GM21367 (cell line): ENCODE measurements around the gene ARID5A.
"Not testable (repeated sequence)": the region's sequence is repeated elsewhere in the genome, so short reads cannot be mapped to it uniquely, and the experiment has no call there.

Experiments
- ATAC-seq: cut with Tn5 transposase; IDR thresholded peaks from one replicate; pipeline ENCODE4 v1.9.1; 2021; ENCODE audit not compliant: unreplicated experiment

The ARID5A gene, protein sequence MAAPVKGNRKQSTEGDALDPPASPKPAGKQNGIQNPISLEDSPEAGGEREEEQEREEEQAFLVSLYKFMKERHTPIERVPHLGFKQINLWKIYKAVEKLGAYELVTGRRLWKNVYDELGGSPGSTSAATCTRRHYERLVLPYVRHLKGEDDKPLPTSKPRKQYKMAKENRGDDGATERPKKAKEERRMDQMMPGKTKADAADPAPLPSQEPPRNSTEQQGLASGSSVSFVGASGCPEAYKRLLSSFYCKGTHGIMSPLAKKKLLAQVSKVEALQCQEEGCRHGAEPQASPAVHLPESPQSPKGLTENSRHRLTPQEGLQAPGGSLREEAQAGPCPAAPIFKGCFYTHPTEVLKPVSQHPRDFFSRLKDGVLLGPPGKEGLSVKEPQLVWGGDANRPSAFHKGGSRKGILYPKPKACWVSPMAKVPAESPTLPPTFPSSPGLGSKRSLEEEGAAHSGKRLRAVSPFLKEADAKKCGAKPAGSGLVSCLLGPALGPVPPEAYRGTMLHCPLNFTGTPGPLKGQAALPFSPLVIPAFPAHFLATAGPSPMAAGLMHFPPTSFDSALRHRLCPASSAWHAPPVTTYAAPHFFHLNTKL

DNA sequence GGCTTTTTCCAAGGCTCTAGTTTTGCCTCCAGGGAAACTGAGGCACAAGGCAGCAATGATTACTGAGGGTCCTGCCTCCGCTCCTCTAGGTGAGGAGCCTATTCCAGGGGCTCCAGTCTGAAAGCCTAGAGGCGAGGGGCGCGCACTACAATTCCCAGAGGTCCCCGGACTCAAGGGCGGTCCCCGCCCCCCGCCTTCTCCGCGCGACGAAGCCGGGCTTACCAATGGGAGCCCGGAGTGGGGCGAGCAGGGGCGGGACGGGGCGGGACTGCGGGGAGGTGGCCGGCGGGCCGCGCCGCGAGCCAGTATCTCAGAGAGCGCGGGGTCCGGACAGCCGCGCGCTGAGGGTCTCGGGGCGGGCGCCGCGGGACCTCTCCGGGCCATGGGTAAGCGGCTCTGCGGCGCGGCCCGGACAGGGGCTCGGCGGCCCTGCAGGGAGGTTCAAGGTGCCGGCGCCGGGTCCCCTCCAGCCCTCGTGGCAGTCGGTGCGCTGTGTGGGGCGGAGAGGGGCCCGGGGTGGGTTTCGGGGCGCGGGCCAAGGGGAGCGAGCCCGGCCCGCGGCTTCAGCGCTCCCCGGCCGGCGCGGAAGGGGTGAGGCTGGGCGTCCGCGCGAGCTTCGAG is at the start of gene ARID5A:
ARID5A (plus strand) TSS at position 308 of the 621 bp plus-strand sequence; CDS start at position 383, 75 bp downstream.
- ATAC-seq = peak; percentile 40

DNA sequence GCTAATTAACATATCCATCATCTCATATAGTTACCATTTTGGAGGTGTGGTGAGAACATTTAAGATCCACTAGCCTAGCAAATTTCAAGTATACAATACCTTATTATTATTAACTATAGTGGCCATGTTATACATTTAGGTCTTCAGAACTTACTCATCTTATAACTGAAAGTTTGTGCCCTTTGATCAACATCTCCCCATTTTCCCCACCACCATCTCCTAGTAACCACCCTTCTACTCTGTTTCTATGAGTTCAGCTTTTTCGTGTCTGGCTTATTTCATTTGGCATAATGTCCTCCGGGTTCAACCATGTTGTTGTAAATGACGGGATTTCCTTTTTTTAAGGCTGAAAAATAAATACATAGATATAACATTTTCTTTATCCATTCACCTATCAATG is 47.3 kb upstream of the ARID5A start:
- ATAC-seq = no peak

DNA sequence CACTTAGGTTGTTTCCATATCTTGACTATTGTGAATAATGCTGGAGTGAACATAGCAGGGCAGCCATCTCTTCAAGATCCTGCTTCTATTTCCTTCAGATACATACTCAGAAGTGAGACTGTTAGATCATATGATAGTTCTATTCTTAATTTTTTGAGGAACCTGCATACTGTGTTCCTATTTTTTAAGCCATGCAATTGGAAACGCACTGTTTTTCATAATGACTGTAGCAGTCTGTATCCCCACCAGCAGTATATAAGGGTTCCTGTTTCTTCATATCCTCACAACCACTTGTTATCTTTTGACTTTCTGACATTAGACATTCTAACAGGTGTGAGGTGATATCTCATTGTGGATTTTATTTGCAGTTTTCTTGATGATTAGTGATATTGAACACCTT is 46.9 kb upstream of the ARID5A start:
- ATAC-seq = no peak

DNA sequence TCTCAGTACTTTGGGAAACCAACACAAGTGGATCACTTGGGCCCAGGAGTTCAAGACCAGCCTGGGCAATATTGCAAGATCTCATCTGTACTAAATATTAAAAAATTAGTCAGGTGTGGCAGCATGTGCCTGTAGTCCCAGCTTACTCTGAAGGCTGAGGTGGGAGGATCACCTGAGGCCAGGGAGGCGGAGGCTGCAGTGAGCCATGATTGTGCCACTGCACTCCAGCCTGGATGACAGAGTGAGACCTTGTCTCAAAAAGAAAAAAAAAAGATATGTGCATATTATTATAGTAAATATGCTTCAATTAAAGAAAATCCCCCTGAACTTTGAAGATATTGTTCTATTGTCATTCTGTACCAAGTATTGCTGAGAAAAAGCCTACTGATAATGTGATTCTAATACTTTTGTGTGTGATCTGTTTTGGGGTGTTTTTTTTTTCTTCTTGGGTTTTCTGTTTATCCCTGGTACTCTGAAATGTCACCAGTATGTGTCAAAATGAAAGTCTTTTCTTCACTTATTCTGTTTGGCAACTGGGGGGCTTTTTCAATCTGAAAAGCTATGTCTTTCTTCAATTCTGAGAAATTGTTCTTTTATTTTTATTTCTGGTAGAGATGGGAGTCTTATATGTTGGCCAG is 44.6 kb upstream of the ARID5A start:
- ATAC-seq = no peak

DNA sequence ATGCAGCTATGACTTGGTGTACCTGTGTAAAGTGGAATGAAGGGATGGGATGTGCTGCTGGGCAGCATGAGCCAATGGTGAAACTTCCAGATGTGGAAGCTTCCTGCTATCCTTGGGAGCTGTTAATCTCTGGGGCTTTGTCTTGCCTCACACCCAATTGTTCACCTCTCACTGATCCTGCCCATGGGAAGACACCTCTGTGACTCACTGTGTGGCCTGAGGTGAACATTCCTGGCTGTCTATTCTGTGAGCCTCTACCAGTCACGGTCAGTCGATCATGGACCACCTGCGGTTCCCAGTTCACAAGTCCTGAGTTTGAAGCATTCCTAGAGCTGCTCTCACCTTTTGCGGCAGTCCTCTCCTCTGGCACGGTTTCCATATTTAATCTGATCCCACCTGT is 43.5 kb upstream of the ARID5A start:
- no peak for ATAC-seq

DNA sequence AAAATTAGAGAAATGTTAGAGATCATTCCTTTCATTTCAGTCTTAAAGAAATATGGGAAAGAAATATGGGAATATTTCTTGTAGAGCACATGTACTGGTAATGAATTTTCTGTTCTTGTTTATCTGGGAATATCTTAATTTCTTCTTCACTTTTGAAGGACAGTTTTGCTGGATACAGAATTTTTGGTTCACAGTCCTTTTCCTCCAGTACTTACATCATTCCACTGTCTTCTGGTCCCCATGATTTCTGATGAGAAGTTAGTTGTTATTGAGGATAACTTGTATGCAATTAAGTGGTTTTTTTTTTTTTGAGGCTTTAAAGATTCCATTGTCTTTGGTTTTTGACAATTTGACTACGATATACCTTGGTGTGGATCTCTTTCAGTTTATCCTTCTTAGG is 42.4 kb upstream of the ARID5A start:
- ATAC-seq = no peak

DNA sequence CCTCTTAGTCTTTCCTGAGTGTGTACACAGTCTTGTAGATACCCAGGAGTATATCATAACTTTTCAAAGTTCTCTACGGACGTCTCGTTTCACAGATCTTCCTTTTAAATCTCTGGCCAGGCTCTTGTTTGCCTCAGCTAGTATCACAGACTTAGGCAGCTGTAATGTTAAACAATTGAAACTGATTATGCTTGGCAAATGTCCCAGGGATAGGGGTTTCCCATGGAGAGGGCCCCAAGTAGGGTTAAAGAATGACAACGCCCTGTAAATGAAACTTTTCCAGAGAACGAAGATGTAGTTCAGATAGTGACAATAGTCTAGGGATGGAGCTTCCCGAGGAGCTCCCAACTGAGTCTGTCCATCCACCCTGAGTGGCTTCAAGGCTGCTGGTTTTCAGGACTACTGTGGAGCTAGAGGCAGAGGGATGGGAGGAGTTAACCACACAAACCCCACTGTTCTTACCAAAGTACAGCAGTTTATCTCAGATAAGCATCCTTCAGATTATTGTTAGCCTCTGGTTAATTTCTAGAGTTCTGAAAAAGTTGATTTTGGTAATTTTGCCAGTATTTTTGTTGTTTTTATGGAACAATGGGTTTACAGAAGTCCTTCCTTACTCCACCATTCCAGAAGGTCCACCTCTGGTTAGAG is 40.4 kb upstream of the ARID5A start:
- ATAC-seq = no peak

DNA sequence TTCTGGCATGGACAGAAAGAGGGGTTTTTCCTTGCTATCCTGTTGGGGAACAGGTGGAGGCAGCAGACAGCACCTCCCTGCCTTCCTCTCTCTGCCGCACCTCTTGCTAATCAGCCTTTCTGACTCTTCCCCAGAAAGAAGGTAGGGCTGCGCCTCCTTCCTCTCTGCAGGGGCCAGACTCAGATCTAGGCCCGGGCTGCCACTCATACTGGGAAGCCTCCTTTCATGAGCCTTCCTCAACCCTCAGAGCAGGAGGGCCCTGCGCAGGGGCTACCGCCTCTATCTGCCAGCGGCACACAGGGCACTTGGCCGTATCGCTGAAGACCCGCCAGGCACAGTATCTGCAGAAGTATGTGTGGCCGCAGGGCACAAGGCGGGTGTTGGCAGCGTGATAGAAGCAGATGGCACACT is 38.5 kb upstream of the ARID5A start:
- no peak for ATAC-seq

DNA sequence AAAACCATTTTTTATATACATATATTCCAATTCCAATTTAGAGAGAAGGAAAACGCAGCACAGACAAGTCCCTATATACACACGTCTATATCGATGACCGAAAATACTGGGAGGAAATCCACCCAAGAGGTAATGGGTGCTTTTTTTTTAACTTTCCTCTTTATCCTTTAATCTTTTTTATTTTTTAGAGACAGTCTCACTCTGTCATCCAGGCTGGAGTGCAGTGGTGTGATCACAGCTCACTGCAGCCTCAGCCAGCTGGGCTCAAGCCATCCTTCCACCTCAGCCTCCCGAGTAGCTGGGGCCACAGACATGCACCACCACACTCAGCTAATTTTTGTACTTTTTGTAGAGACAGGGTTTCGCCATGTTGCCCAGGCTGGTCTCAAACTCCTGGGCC is 37.9 kb upstream of the ARID5A start:
- ATAC-seq = not testable (repeated sequence)

DNA sequence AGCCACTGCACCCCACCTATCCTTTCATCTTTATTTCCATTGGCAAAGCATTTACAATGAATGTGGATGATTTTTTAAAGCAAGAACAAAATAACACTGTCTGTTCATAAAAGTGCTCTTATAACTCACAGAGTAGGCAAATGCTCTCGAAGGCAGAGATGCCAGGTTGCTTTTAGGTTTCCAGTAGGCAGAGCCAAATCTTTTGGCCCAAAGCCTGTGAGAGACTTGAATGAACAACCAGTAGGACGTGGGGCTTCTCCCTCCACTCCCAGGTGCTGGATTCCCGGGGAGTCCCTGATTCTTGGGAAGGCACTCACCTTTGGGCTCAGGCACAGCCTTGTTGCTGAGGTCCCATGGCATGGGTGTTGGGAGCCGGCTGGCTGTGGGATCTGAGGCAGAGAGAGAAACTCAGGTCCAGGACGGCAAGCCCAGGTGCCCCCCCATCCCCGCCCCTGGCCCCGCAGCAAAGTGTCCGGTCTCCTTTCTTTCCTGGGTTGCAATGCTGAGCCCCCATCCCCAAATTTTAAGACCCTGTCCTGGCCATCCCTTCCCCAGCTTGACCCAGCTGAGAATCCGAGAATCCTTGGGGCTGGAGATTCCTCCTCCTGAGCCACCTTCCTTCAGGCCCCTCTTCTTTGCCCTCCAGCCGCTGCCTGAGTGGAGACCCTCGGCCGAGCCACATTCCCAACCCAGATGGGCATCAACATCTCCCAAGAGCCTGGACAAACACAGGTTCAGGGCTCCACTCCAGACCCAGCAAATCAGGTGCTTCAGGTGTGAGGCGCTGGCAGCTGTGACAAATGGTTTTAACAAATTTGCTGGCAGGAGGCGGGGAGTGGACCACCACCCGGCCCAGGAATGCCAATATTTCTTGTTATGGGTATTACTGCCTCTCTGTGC is 37.2 kb upstream of the ARID5A start:
- no peak for ATAC-seq

DNA sequence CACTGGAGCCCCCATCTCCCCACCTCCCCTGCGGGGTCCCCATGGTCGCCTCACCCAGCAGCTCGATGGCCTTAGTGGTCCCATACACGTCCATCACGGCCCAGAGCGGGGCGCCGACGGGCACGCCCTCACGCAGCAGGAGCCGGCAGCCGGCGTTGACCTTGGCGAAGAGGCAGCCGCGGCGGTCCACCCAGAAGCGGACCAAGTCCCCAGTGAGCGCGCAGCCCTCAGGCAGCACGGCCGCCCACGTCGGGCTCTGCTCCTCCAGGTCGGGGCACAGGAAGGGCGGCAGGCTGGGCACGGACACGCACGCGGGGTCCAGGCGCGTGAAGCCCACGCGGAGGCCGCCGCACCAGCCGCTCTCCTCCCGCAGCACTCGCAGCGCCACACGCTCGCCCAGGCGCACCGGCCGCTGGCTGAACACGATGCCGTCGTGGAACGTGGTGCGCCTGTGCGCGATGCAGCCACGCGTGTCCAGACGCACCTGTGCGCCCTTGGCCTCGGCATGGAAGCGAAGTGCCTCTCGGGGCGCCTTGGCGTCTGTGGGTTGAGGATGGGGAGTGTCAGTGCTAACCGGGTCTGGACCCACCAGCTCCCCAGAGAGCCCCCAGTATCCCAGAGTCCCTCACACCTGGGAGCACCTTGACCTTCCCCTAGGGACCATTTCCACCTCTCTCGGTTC is 36.0 kb upstream of the ARID5A start:
- ATAC-seq = no peak

DNA sequence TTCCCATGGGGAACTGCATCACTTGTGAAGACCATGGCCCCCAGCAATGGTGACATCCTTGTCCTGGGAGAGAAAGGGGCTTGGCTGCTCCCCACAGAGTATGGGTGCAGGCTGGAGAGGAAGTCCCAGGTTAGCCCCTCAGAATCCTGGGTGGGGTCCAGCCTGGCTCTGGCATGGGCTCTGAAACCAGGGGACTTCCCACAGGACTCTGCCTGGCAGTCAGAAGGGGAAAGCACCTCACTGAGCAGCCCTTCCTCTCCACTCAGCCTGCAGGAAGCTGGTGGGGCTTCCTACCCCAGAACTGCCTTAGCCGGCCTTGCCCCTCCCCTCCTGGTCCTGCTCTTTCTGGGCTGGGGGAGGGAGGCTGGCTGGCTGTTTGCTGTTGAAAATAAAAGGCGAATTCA is 35.1 kb upstream of the ARID5A start:
- ATAC-seq = no peak

DNA sequence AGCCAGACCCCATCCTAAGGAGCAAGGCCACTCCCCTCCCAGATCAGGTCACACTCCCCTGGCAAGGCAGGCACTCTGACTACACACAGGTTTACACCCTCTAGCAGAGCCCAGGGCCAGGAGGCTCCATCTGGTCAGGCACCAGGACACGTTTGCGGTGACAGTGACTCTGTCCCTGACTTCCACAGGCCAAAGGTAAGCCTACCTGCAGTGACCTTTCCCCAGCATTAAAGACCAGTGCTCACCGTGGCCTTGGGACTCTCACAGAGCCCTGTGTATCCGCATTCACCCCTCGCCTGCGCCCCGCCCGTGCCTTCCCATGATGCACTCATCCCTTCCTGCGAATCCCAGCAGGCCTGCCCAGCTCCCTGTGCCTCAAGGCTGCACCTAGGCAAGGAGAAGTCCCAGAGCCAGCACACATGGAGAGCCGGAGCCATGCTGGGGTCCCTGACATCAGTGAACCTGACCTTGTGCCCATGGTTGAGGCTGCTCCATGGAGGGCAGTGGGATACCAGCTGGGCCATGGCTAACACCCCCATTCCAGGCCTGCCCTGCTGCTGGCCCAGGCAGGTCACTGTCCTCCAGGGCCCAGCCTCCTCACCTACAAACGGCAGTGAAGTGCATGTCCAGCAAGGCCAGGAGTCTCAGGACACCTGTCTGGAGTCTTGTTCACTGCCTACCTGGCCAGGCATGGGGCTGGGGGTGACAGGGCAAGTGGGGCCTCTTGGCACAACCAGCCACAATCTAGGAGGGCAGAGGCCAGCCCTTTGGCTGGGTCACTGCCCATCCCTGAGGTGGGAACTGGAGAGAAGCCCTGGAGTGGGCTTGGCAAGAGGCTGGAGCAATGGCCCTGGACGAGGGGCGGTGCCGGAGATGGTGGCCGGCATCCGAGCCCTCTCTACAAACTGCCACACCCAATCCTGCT is 34.4 kb upstream of the ARID5A start:
- ATAC-seq = no peak

DNA sequence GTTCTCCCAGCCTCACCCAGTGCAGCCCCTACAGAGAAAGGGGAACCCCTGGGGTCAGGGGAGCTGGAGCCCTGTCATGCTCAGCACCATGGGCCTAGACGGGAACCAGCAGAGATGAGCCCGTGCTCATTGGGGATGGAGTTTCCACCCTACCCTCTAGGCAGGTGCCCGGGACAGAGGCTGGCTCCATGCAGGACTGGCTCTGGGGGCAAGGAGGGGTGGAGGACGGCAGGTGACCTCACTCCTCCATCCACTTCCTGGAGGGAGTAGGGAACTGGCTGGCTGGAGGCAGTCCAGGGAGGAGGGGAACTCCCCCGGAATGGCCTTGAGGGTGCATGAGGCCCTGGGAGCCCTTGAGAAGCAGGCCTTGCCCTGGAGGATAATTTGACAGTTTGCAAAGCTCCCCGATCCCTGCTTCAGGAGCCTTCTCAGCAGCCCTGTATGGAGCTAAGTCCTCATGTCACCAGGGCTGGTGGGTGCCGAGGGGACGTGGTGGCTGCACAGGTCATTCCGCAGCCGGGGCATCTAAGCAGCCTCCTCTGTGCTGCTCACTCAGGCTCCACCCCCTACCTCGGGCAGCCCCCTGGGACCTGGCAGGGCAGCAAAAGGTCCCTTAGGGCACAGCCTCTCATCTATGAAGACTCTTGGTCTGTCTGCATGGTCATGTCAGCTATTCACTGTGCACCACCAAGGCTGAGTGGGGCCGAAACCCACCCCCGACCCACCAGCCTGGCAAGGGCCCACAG is 33.5 kb upstream of the ARID5A start:
- no peak for ATAC-seq

DNA sequence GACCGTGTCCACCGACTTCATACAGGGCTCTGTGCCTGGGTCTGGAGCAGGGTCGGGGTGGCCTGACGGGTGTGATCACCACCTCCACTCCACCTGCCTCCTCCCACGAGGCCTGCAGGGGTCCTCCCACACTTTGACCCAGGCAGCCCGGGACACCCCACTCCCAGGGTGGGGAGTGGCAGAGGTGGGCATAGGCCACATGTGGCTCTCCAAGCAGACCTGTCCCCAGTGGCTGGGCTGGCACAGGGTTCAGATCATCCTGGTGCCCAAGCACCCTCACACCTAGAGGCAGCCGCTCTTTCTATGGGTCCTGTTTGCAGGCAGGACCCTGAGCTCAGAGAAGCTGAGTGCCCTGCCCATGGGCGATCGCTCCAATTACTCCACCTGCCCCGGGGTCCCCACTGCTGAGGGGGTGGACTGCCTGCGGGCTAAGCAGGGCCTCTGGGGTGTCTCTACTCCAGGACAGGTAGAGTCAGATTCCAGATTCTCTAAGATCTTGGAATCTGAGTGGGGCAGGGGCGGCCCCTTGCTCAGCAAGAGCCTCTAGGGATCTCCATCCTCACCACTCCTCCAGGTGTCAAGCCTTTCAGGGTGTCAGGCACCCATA is 32.8 kb upstream of the ARID5A start:
- no peak for ATAC-seq

DNA sequence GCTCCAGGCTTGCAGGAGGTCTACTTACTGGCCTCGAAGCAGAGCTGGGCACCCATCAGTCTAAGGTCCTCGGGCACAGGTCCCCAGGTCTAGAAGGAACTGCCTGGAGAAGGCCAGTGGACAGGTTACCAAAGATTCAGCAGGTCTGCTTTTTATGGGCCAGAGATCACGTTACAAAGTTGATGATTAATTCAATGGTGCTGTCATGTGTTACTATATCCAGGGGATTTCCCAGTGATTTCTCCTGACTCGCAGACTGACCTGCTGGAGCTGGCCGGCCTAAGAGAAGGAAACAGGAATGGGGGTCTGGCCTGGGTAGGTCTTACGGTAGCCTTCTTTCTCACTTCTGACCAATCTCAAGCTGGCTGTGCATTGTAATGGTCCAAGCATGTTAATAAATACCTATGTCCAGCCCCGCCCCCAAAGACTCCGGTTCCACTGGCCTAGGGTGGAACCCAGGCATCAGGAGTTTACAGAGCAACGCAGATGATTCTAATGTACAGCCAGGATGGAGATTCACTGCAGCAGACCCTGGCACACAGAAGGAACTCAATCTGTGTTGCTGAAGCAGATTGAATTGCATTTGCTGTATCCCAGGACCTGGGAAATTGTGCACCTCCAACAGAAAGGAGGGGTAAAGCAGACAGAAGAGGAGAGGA is 31.2 kb upstream of the ARID5A start, which contains the start of gene NEURL3:
NEURL3 (minus strand) TSS at position 127 of the 659 bp plus-strand sequence; CDS start at position 56, 71 bp downstream.
- no peak for ATAC-seq
